Occipital lobe (tissue), 2 donors: ENCODE measurements around the gene SMIM38. TPM values are rescaled to one million over a fixed set of nuclear protein-coding genes. Genes with fewer than 3 reads are reported as not detected.

ENCODE experiments used
- DNase-seq: peaks from one replicate; lab custom pipeline; 2025; lab: John Stamatoyannopoulos, UW
- total RNA-seq: library from RNA; depleted of rRNA; stranded (reverse); fragments of >200 nt; gene quantifications from one replicate; pipeline ENCODE4 v1.2.3, GENCODE V29; 2014

SMIM38 gene
- total RNA-seq, 1 donor from 2014 or later: 0.78 TPM

- no peak for DNase-seq
These were observed 23.2 kb downstream of the SMIM38 start for GRCh38 chr11:69178819-69179482.

DNA sequence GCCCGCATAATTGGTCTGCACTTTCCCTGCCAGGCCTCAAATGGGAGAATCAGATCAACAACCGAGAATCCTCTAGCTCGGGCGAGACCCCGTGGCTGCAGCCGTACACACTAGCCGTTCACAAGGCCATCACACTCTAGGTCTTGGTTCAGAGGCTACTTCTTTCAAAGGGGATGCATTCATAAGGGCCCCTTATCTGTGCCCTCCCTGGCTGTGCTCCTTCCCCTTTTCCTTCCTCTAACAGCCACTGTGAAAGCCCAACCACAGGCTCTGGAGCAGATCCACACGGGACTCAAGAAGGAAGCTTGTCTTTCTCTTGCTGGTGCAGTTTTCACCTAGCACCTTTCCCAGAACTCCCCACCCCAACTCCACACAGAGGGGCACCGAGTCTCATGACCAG, 24.5 kb downstream of the SMIM38 start:
- no peak for DNase-seq

- DNase-seq: no peak
These were observed 25.0 kb downstream of the SMIM38 start for GRCh38 chr11:69180726-69181125.

DNA sequence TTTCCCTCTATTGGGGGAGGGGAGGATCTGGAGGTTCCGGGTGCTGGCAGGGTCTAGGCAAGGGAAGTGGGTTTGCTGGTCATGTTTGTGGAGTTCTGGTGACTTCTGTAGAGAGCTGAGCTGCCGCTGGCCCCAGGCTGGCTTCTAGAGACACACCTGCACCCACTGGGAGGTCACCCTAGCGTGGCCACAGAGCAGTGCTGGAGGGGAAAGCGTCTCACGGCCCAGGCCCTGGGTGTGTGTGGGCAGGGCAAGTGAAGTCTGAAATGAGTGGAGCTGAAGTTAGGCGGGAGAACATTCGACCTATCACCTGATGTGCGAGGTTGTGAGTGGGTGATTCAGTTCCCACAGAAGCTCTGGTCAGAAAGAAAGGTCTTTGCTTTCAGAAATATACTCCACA, 27.9 kb downstream of the SMIM38 start:
- no peak for DNase-seq

DNA sequence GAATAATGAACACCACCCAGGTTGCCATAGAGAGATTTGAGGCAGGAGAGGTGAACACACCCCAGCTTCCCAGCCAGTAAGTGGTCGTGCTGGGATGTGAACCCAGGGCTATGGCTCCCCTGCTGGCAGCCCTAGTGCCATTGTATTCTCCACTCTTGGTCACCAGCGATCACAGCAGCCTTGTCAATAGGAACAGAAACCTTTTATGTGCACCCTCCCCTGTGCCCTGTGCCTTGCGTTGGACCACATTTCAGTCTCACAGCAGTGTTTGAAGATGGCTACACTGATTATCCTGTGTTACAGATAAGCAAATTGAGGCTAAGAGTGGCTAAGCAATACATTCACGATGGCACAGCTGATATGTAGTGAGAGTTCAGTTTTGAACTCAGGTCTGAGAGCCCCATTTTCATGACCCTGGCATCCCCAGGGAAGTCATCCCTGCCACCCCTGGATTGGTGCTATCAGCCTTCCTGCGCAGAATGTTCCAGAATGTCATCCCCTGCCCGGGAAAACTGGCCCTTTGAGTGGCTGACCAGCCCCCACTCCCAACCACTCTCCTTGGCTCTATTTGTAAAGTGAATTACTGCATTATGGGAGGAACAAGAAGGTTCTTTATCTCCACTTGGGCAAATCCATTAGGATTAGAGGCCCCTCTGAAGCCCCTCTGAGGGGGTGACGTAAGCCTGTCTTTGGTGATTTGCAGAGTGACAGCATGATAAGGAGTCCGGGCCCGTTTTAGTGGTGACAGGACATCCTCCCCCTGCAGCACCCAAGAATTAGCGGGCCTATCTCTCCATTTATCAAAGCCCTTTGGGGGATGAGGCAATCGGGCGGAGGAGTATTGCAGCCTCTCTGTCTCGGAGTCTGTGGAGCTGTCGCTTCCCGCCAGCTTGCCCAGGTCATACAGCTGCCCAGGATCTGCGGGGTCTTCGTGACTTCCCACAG, 30.9 kb downstream of the SMIM38 start:
- DNase-seq: no peak

DNA sequence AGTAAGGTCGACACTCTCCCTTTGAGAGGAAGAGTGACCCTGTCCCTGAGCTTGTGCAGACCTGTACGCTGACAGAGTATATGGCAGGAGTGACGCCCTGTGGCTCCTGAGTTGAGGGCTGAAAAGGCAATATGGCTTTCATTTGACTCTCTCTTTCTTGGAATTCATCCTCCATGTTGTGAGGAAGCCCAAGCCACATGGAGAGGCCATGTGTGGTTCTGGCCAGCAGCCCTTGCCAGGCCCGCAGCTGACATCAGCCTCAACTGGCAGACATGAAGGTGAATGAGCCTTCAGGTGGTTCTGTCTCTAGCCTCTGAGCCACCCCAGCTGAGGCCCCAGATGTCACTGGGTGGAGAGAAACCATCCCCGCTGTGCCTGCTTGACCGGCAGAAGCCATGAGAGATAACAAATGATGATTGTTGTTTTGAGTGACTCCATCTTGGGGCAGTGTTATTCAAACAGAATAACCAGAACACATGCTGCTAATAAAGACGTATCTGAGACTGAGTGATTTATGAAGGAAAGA, 31.9 kb downstream of the SMIM38 start:
- DNase-seq: no peak

DNA sequence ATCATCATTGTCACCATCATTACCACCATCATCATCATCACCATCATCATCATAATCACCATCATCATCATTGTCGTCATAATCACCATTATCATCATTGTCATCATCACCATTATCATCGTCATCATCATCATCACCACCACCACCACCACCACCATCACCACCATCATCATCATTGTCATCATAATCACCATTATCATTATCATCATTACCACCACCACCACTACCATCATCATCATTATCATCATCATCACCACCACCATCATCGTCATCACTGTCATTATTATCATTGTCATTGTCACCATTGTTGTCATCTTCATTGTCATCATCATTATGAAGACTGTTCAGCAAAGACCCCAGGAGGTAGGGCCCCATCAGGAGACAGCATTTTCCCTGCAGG, 33.3 kb downstream of the SMIM38 start:
- DNase-seq: no peak

DNA sequence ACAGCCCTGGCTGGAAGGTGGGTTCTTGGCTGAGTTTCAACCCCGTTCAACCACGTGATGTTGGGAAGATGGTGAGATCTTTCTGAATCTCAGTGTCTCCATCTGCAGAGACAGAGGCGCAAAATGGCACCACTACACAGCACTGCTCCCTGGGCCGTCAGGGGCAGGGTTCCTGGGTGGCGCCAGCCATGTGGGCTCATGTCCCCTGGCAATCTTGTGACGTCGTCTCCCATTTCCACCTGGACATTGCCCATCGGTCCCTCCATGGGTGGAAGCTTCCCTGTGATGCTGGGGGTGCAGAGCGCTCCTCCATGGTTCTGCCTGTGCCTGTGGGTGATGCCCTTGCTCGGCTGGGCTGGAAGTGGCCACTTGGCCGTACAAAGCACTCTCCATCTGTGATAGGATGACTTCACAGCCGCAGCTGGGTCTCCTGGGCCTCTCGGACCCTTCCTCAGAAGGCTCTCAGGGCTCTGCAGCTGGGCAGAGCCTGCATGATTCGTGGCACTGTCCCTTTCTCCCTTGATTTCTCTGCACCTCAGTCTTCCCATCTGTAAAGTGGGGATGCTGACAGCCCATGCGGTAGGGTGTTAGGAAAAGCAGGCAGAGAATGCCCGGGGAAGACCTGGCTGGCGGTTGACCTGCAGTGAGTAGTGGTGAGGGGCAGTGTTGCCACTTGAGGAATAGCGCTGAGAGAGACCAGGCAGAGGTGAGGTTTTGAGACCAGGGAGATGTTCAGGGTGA, 35.2 kb downstream of the SMIM38 start:
- DNase-seq: no peak

DNA sequence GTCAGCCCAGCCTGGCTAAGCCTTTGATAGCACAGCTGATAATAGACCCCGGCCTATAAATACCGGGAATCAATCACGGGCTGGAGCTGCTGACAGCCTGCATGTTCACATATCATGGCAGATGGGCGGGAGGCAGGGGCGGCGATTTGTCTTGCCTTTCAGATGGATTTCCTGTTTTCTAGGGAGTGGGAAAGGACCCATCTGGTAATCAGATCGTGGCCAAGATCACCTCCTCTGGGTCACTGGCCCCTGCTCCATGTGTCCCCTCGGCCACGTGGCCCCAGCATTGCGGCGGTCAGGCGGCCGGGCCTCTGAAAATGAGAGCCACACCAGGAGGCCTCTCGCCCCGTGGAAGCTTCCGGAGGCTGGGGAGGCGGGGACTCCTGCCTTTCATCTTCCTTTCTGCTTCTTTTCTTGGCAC, 36.6 kb downstream of the SMIM38 start:
- no peak for DNase-seq

DNA sequence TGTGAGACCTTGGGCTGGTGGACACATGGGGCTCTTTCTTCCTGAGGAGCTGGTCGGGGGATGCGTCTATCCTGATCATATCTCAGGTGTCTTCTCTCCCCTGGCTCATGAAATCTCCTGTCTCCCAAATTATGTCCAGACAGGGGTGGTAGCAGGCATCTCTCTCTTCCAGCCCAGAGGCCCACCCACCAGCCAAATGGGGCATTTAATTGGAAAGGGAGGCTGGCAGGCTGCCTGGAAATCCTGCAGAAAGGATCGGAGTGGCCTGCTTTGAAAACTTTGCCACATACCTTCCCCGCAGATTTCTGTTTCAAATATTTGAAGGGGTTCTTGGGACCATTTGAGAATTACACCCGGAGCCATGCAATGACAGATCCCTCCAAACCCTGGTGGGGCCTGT, 37.4 kb downstream of the SMIM38 start:
- no peak for DNase-seq

- no peak for DNase-seq
These were observed 37.9 kb downstream of the SMIM38 start for GRCh38 chr11:69193629-69194028.

DNA sequence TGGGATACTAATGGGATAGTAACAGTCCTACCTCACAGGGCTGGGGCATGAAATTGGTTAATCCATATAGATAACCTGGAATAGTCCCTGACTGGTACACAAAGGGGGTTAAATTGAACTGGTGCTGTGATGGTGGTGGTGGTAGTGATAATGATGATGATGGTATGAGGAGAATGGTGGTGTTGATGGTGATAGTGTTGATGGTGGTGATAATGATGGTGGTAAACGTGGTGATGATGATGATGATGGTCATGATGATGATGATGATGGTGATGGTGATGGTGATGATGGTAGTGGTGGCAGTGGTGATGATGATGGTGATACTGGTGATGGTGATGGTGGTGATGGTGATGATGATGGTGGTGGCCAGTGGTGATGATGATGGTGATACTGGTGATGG, 38.7 kb downstream of the SMIM38 start:
- DNase-seq: no peak

DNA sequence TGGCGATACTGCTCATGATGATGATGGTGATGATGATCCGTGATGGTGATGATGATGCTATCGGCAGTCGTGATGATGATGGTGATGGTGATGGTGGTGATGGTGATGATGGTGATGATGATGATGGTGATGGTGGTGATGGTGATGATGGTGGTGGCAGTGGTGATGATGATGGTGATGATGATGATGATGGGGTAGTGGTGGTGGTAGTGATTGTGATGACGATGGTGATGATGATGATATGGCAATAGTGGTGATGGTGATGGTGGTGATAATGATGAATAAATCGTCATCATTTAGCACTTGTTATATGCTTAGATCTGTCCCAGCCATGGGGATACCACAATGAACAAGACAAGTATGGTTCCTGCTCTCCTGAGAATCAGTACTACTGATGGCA, 39.2 kb downstream of the SMIM38 start:
- no peak for DNase-seq

DNA sequence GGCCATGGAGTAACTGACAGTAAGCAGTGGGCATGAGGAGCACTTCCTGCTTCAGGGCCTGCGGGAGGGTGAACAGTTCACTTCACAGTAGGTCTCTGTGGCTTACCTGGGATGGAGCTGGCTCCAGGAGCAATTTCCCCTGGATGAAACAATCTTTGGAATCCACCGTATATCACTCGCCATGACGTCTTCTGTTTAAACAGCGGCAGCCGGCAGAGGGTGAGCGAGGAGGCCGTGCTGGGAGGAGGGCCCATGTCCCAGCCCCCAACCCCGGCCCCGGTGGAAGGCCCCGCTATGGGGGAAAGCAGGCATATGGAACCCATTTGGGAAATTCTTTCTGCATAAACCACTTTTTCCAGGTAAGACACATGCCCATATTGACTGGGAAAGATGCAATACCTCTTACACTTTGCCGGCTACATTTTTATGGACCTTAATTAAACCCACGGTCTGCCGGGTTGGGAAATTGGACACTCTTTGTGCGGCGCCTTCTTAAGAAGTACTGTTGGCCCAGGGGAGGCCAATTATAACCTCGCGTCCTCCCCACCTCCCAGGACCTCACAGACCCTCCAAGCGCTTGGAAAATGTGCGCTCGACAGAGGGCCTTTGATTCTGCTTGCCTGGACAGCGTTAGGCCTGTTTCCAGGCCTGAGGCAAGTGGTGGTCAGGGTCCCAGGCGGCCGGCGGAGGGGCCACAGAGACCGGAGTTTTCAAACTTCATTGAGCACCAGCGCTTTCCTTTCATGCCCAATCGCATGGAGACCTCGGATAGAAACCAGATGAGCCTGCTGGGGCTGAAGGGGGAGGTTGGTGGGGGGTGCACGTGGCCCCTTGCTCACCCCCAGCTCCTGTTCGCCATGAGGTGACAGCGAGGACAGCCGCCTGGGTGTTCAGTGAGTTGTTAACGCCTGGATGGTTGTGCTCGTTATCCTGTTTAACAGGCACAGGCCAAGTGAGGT, 40.4 kb downstream of the SMIM38 start:
- DNase-seq: no peak

DNA sequence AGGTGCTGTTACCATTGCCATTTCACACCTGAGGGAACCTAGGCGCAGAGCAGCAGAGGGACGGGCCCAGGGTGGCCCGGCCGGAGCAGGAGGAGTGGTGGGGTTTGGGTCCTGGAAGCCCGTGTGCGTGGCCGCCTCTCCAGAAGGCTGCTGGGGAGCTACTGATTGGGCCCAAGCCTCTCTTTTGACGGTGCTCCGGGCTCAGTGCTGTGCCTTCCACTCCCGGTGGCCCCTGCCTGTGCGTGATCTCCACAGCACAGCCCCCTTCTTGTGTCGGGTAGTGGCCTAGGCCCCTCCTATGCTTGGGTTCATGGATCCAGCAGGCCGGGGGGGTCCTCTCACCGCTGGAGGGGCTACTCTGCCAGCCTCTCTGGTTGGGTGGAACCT, 41.0 kb downstream of the SMIM38 start:
- no peak for DNase-seq

GRCh38 chr11:69198891-69199582, 43.3 kb downstream of the SMIM38 start:
- no peak for DNase-seq

DNA sequence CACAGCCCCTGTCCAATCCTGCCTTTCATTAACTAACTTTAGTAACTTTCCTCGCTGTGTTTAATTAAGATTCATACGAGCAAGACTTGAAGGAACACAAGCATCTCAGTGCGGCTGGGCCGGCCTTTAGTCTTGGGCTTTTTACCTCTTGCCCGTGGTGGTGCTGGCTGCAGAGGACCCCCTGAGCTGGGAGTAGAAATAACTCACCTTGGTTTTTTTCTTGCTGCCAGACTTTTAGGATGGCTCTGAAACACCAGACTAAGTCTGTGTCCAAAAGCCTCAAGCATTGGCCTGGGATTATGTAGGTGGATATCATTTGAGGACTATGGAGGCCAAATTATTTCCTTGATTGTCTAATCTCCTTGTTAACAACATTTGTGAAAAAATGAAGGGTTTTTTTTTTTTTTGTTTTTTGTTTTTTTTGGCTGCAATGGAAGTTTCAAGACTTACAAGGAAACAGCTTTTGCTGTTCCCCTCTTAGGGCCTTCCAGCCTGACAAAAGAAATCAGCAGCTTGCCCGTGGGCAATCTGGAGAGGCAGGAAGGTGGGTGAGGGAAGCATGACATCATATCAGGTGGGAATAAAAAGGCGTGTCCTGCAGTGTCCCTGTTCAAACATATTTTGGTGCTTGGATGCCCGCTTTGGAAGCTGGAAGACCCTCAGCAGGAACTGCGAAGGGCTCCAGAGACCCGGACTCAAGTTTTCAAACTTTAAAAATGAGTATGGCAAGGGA, 44.0 kb downstream of the SMIM38 start:
- DNase-seq: no peak

DNA sequence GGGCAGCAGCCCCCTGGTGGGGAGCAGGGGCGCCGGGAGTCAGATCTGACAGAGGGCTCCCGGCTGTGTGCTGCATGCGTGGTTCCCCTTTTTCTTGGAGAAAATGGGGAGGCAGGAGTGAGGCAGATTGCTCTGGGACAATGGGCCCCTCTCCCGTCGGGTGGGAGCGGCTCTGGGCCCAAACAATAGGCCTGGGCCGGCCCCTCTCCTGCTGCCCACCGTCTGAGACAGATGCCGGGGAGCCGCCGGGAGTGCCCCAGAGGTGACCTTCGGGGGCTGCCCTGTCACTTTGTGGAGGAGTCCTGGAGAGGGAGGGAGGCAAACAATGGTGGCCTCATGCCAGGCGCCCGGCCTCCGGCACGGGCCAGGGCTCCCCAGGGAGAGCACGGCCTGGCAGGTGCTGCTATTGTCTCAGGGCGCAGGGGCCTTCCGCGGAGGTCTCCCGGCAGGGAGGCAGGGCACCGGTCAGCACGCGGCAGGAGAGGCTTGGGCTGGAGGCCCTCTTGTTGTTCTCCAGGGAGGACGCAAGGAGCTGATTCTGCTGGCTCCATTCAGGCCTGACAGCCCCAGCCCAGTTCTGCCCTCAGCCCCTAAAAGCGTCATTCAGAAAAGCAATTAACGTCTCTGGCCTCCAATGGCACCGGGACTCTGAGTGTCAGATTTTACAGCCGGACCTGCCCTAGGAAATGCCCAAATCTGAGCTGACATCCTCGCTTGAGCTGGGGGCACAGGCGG, 44.8 kb downstream of the SMIM38 start:
- DNase-seq: no peak

- no peak for DNase-seq
These were observed 45.3 kb downstream of the SMIM38 start for GRCh38 chr11:69201066-69201365.
